GM18867 (cell line): ENCODE measurements around the gene CCM2.

ENCODE experiments used
- ATAC-seq: cut with Tn5 transposase; IDR thresholded peaks from one replicate; pipeline ENCODE4 v1.9.1; 2021; ENCODE audit warnings: mild to moderate bottlenecking, moderate library complexity; ENCODE audit not compliant: unreplicated experiment

CCM2 gene

DNA sequence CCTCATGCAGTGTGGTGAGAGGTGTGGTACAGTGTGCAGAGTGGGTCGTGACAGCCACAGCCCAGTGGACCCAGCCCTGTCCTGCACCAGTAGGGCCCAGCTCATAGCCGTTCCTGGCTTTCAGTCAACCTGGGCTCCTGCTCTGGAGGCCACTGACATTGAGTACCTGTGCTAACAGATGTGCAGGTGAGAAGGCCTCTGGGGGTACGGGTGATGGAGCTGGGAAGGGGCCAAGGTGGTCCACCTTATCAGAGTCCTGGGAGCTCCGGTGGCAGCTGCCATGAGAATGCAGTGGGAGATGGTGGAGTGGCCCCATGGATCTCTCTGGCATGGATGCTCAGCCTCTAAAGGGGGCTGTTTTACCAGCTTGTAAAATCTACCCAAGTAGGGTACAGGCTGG, 117.6 kb downstream of the CCM2 start:
- ATAC-seq, result no peak

GRCh38 chr7:45118292-45118691, 118.3 kb downstream of the CCM2 start:
- ATAC-seq, result no peak

DNA sequence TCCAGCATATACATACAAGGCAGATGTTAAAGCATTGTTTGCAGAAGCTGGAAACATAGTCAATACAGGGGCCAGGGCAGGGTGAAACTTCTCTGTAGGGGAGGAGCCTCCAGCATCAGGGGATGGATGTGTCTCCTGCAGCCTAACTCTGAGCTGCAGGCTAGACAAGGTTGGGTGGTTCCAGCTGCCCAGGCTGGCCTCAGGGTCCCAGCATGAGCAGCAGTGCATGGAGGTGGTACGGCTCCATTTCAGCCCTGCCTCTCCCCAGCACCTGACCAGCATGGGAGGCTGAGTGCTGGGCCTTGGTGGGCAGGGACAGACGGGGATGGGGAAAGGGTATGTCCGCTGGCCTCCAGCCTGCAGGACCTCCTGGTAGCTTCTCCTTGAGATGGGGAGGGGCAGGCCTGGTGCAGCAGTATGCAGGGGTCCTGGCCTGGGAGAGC, 118.9 kb downstream of the CCM2 start:
- no peak for ATAC-seq

DNA sequence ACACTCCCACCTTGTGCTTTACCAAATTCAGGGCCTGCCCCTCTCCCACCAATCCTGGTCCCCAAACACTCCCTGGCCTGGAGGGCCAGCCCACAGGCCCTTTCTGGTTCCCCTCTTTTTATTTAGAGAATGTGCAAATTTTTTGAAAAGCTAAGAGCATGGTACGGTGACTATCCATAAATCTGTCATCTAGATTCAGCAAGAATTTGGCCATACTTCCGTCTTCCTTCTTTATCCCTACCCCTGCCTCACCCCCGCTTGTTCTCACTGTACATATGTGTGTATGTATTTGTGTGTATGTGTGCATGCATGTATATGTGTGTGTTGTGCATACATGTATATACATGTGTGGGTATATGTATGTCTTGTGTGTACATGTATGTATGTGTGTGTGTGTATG, 119.5 kb downstream of the CCM2 start:
- no peak for ATAC-seq

GRCh38 chr7:45122975-45123860, 123.2 kb downstream of the CCM2 start:
- no peak for ATAC-seq

- ATAC-seq, result no peak
Observed at GRCh38 chr7:45123913-45124710, 124.1 kb downstream of the CCM2 start.

DNA sequence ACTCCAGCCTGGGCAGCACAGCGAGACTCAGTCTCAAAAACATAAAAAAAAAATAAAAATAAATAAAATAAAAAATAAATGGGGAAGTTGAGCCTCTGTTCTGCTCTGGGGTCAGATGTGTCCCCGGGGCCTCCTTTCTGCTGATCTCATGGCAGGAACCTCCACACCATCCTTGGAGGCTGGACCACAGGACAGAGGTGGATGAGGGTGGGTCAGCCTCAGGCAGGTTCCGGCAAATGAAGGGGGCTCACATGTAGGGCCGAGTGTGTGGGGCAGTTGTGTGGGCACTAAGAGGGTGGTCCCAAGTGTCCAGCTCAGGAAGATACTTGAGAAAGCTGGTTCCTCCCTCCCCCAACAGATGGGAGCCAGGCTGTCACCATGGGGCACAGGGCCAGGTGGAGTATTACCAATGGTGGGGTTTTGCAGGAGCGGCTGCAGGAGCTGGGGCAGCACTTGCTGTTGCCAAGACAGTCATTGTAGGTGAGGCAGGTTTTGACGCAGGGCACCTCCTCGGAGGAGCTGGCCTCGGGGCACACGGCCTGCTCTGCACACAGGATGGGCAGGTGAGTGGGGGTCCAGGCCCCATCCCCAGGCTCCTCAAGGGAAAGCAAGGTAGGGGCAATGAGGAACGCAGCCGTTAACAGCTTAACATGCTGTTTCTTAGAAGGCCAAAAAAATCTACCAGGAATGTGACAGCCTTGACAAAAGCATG, 125.3 kb downstream of the CCM2 start:
- ATAC-seq, result no peak
